Suppressor macrophage (primary cell): ENCODE results near the gene HYAL1.
A peak's percentile ranks its signal among the peaks of the same experiment; 100 is the strongest.
"Not testable (repeated sequence)": the region's sequence is repeated elsewhere in the genome, so short reads cannot be mapped to it uniquely, and the experiment has no call there.

Experiments used
- DNase-seq, 4 experiments: peaks; one replicate each; pipeline ENCODE4 v3.0.0-alpha.2; 2020 to 2022

Gene HYAL1

DNA sequence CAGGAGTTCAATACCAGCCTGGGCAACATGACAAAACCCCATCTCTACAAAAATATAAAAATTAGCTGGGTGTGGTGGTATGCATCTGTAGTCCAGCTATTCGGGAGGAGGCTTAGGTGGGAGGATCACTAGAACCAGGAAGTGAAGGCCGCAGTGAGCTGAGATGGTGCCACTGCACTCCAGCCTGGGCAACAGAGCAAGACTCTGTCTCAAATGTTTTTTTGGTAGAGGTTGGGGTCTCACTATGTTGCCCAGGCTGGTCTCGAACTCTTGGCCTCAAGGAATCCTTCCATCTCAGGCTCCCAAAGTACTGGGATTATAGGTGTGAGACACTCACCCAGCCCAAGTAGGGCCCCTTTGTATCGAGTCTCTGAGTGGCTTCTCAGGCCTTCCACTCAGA lies 9.3 kb downstream of the HYAL1 start:
- no peak for DNase-seq

DNA sequence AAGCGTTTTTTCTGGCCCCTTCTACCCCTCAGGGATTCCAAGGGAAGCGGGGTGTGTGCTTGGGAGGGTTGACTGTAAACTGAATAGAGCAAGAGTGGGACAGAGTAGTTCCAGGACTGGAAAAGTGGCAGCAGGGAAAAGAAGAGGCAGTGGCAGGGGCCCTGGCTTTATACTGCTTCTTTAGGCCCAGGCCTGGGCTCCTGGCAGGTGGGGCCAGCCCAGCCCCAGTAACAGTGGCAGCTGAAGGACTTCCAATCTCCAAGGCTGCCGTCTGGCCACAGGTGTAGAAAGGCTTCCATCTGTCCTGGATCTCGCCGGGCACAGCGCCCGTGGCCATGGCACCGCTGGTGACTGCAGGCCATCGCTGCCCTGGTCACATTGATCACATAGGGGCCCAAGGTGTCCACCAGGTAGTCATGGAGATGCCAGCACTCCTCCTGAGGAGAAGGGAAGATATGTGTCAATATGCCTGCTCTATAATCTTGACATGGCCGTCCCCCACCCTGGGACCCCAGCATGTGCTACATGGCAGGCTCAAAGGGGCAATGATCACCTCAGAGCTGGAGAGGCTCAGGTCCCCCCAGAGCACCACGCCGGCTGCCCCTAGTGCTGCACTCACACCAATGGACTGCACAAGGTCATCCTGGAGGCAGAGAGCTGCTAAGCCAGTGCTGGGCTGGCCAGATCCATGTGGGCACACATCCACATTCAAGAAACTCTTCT lies 10.1 kb downstream of the HYAL1 start:
- DNase-seq: no peak

DNA sequence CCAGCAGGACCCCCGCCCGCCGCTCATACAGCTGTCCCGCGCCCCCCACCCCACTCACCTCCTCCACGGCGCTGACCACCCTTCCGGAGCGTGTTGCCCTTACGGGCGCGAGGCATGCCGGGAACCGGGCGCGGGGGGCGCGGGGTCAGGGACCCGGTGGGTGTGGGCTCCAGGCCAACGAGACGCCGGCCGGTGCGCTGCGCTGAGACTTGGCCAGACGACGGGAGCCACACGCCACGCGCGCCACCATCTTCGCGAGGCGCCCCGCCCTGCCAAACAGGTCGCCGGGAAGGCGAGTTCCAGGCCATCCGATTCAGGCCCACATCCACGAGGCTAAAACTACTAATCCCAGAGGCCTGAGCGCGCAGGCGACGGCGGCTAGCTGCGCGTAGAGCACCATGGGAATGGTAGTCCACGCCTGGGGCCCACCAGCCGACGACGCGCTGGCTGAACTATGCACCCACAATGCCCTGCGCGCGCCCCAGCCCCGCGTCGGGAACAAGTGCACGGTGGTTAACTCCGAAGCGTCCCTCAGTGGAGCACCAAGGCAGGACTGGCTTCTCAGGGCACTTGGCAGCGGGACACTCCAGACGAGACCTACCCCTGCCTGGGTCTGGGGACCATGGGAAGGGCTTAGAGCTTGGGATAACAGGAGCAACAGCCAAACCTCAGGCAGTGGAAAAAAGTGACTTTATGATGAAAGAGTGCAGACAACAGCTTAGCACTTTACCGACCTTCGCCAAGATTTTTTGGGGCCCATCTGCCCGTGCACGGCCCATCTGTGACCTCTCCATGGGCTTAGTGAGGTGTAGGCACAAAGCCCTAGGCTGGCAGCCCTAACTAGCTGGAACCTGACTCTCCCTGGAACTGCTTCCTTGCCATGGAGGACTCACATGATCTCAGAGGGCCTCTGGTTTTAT lies 11.0 kb downstream of the HYAL1 start, which contains the start of gene IFRD2:
Gene IFRD2 (minus strand): TSS at position 271 of the 920 bp plus-strand sequence. CDS start 155 bp downstream, at position 116.
- DNase-seq: peak; percentile 97 to 99 (median 98)

DNA sequence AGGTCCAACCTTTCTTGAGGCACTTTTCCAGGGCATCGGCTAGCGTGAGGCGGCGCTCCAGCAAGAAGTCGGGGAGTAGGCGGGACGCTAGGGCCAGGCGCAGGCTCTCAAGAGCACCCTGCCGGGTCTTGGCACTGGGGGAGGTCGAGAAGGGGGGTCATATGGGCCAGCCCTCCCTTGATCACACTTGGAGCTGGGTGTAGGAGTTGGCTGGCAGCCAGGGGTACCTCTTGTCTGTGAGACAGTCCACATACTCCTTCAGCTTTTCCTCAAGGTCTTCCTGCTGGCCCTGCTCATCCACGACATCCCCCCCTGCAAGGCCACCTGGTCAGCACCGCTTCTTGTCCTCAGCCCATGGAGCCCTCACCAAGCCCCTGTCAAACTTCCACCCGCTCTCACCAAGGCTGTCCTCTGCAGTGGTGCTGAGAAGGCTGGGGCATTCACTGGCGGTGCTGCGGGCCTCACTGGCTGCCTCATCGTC lies 13.2 kb downstream of the HYAL1 start:
- no peak for DNase-seq

DNA sequence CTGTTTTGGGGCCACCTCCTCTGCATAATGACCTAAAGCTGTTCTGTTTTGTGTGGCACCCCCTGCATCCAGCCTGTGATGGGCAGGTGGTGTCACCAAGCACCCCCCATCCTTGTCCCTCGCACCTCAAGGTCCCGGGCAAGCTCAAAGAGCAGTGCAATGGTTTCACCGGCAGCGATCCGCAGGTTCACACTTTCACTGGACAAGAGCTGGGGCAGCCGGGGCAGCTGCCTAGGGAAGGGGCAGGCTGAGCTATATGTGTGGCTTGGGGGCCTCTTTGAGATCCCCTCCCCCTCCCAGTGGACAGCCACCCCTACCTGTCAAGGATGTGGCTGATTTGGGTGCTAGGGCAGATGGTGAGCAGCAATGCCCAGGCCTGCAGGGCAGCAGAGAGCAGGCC lies 14.2 kb downstream of the HYAL1 start:
- DNase-seq: no peak

DNA sequence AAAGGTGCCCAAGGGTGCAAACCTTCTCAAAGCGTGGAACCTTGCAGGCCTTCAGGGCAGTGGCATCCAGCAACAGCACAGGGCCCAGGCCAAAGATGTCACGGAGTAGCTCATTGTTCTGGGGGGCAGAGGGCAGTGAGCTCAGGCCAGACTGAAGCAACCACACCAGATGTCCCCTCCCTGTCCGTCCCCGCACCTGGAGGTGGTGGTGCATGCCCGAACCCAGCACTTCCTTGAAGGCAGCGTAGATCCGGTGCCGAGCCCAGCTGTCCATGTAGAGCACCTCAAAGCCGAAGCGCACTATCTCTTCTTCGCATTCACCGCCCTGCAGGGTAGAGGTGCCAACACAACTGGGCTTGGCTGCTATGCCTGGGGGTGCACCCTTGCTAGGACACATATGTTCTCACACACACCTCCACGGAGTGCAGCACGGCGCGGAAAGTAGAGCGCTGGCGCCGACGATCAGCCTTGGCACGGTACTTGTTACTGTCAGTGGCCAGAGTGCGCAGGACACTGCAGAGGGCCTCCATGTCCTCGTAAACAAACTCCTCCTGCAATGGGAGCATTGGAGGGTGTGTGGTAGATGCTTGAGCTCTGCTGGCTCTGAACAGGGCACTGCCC lies 14.9 kb downstream of the HYAL1 start:
- DNase-seq: no peak

DNA sequence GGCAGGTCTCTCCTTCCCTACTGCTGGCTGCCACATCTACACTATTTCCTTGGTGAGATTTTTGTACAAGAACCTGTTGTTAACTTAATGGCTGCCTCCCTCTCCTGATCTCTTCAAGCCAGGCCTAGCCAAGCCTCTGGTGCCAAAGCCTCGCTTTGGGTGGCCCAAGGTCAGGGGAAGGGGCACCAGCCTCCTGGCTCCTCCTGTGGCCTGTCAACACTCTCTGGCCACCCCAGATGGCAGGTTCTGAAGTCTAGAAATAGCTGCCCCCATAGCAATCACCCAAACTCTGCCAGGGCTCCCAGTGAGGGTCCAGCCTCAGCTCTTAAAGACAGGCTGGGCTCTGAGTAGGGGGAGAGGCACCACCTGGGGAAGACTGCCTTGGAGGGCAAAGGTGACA lies 16.1 kb downstream of the HYAL1 start:
- no peak for DNase-seq

DNA sequence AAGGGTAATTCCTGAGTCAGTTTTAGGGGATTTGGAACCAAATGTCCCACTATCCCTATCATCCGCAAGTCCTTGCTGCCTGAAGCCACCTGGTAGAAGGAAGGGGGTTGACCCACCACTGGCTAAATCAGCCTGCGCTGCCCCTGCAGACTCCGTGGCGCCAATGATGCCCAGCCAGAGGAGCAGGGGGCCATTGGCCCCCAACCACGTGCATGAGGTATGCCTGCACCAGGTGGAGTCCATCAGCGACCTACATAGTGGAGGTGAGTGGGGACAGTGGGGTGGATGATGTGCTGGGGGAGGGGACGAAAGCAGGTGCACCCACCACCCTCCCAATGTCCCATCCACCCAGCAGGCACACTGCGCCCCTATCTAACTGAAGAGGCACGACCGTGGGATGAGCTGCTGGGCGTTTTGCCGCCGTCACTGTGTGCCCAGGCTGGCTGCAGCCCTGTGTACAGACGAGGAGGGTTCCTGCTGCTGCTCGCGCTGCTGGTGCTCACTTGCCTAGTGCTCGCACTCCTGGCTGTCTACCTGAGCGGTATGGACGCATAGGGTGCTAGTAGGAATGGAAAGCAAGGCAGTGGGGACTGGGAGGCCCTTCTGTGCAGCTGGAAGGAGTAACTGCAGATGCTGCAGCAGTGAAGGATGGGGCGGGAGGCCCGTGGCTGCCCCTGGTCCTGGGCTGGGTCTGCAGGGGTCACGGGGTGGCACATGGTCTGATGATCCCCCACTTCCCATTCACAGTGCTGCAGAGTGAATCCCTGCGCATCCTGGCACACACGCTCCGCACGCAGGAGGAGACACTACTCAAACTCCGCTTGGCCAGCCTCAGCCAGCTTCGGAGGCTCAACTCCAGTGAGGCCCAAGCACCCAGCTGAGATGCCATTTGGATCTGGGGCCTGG lies 16.8 kb downstream of the HYAL1 start:
- no peak for DNase-seq

DNA sequence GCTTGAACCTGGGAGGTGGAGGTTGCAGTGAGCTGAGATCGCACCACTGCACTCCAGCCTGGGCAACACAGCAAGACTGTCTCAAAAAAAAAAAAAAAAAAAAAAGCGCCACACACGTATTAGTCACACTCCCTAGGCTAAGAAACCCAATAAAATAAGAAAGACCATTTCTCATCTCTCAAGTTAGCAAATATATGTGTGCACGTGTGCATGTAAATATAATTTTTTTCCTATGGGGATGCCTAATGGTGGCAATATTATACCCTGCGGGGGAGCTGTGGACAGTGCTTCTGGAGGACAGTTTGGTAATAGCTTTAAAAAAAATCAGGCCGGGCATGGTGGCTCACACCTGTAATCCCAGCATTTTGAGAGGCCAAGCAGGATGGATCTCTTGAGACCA lies 19.3 kb downstream of the HYAL1 start:
- DNase-seq: not testable (repeated sequence)

DNA sequence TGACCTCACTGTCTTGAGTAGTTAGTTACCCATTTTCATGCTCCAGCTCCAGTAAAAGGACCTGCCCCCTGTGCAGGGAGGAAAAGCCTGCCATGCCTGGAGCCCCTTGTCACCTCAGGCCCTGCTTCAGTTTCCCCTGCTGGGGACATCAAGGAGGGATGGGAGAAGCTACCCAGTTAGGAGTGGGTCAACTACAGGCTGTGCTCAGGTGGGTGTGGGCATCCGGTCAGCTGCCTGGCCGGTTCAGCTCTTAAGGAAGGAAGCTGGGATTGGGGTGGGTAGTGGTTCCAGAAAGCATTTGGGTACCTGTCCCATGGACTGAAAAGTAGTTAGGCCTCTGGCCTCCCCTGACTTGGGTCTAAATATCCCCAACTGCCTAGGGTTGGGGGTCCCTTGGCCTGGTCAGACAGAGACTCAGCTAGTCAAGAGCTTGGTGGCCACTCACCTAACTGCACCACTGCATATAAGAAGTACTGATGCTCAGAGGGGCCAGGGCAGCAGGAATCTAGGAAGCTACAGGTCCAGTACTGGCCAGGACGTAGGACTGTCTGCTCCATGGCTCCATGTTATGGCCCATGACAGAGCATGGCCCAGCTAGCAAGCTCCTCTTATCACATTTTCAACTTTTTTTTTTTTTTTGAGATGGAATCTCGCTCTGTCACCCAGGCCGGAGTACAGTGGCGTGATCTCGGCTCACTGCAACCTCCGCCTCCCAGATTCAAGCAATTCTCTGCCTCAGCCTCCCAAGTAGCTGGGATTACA lies 23.9 kb downstream of the HYAL1 start:
- no peak for DNase-seq

DNA sequence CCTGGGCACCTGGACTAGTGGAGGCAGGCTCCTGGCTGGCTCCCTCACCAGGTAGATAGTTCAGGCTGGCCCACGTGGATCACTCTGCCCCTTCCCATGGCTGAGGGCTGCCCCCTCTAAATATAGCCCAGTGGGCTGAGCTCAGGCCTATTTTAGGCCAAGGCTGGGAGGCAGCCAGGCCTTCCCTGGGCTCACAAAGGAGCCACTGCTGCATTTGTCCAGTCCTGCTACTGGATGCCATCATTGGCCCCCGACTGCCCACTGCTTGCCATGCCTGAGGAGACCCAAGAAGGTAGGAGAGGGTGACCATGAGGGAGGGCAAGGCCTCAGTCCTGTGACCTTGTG lies 24.5 kb downstream of the HYAL1 start, which contains the start of gene LSMEM2:
Gene LSMEM2 (plus strand): TSS at position 208 of the 345 bp plus-strand sequence. CDS start 27 bp downstream, at position 235.
- no peak for DNase-seq

DNA sequence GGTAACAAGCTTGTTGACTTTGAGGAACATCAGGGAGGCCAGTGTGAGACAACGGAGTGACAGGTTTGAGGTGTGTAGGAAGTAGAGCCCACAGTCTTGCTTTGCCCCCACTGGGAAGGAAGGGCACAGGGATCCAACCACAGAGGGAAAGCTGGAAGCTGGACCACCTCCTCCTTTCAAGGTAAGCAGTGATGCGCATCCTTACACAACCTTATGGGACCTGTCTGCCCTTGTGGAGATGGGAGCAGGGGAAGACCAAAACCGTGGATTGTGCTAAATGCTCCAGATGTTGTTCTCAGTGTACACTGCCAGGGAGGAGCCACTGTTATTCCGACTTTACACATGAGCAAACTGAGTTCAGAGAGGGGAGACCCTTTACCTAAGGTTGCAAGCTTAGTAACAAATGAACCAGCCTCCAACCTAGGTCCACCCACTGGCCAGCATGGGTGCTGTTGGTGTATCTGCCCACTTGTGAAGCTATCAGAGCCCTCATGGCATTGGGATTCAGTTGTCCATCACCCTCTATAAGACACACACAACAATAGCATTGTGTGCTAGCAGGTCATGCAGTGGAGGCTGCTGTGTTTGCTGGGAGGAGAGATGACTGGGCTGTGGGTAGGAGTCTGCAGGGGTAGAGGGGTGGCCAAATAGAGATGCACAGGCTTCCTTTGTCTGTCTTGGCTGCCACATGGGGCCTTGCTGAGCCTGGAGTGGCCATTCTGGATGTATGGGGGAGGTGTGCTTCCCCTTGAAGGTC lies 25.1 kb downstream of the HYAL1 start:
- DNase-seq: no peak

DNA sequence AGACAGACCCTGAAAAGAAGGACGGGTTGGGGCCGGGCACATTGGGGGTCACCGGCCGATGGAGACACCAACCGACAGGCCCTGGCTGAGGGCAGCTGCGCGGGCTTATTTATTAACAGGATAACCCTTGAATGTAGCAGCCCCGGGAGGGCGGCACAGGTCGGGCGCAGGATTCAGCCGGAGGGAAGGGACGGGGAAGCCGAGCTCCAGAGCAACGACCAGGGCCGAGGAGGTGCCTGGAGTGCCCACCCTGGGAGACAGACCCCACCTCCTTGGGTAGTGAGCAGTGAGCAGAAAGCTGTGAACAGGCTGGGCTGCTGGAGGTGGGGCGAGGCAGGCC lies 26.6 kb downstream of the HYAL1 start:
- no peak for DNase-seq

DNA sequence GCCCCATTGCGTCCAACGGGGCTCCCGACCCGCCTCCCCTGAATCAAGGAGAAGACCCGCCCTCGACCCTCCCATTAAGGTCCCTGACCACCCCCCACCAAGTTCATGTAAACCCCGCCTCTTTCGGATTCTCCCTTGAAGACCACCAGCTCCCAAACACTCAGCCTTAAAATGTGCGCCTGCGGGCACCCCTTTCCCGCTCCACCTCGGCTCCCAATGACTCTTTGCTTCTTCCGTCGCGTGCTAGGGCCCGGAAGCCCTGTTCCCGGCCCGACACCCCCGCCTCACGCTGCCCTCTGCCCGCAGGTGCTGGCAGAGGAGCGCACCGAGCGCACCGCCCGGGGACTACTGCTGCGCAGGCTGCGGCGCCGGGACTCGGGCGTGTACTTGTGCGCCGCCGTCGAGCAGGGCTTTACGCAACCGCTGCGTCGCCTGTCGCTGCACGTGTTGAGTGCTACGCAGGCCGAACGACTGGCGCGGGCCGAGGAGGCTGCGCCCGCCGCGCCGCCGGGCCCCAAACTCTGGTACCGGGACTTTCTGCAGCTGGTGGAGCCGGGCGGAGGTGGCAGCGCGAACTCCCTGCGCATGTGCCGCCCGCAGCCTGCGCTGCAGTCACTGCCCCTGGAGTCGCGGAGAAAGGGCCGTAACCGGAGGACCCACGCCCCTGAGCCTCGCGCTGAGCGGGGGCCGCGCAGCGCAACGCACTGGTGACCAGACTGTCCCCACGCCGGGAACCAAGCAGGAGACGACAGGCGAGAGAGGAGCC lies 27.2 kb downstream of the HYAL1 start:
- peak in 3 of 4 experiments; percentile 32 to 53 (median 42) for DNase-seq

DNA sequence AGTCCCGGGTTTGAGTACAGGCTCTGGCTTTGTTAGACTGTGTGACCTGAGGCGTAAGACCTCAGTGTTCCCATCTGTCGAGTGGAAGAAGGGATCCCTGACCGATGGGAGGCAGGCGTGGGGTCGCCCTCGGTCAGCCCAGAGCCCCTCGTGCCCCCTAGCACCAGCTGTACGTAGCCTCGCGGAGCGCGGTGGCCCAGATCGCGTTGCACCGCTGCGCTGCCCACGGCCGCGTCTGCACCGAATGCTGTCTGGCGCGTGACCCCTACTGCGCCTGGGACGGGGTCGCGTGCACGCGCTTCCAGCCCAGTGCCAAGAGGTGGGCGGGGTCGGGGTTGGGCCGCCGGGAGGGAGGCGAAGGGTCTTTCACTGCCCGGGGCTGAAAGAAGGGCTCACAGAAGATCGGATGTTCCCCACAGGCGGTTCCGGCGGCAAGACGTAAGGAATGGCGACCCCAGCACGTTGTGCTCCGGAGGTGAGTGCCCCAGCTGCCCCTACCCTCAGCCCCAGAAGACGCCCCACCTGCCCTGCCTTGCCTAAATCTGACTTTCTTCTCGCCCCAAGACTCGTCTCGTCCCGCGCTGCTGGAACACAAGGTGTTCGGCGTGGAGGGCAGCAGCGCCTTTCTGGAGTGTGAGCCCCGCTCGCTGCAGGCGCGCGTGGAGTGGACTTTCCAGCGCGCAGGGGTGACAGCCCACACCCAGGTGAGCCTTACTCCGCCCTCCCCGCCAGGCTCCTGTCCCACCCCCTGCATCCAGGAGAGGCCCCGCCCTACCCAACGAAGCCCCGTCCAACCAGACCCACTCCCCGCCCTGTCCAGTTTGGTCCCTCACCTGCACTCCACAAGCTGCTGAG lies 28.0 kb downstream of the HYAL1 start:
- peak in 1 of 4 experiments; percentile 38 for DNase-seq

DNA sequence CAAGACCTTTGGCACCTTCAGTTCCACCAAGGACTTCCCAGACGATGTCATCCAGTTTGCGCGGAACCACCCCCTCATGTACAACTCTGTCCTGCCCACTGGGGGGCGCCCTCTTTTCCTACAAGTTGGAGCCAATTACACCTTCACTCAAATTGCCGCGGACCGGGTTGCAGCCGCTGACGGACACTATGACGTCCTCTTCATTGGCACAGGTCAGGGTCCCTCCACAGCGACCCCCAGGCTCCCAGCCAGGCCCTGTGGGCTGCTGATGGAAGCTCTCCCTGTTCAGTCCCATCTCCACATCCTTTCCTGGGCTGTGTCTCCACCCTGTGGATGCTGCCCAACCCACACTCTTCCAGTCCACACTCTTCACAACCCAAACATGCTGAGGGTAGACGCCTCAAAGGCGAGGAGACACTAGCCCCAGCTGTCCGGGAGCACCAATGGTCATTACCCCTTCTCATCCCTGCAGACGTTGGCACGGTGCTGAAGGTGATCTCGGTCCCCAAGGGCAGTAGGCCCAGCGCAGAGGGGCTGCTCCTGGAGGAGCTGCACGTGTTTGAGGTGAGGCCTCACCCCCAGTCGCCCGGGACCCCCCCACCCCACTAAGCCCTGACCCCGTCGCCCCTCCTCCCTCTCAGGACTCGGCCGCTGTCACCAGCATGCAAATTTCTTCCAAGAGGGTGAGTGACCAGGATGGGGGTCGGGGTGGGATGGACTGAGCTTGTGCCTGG lies 28.8 kb downstream of the HYAL1 start:
- peak; percentile 36 to 86 (median 63) for DNase-seq

DNA sequence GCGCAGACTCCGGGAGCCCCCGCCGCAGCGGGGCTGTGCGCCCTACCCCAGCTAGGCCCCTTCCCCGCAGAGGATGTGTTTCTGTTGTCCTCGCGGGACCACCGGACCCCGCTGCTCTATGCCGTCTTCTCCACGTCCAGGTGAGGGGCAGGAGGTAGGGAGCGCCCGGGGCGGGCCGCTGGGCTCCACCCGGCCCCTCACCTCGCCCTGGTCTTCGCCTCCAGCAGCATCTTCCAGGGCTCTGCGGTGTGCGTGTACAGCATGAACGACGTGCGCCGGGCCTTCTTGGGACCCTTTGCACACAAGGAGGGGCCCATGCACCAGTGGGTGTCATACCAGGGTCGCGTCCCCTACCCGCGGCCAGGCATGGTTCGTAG lies 29.7 kb downstream of the HYAL1 start:
- DNase-seq: no peak
